ENCODE measurements around the gene P2RX7.
"Not testable (repeated sequence)": the region's sequence is repeated elsewhere in the genome, so short reads cannot be mapped to it uniquely, and the experiment has no call there.

Gene P2RX7

GRCh38 chr12:121212875-121213274 lies 80.2 kb downstream of the P2RX7 start:
- no peak for DNase-seq

GRCh38 chr12:121214166-121214777 lies 81.6 kb downstream of the P2RX7 start:
- DNase-seq = peak; percentile 29

DNA sequence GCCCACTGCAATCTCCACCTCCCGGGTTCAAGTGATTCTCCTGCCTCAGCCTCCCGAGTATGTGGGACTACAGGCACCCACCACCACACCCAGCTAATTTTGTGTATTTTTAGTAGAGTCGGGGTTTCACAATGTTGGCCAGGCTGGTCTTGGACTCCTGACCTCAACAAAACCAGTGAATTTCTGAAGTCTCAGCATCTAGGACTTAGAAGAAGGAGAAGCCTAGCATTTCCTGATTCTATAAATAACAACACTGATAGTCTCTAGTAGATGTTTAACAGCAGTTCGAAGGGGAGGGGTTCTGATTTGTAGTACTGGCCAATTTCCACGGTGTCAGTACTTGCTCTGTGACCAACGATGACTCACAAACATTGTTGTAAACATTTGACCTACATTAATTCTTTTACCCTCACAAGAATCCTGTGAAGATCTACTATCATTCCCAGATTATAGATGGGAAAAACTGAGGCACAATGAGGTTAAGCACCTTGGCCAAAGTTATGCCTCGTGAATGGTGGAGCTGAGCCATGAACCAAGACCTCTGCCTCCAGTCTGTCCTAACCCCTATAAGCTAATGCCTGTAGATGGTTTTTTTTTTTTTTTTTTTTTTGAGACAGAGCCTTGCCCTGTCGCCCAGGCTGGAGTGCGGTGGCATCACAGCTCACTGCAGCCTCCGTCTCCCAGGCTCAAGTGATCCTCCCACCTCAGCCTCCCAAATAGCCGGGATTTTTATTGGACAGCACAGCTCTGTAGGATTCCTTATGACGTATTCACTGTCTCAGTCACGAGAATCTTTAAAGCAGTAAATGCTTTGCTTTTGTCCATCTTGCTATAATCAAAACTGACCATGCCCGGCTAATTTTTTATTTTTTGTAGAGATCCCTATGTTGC lies 82.4 kb downstream of the P2RX7 start:
- DNase-seq = no peak

DNA sequence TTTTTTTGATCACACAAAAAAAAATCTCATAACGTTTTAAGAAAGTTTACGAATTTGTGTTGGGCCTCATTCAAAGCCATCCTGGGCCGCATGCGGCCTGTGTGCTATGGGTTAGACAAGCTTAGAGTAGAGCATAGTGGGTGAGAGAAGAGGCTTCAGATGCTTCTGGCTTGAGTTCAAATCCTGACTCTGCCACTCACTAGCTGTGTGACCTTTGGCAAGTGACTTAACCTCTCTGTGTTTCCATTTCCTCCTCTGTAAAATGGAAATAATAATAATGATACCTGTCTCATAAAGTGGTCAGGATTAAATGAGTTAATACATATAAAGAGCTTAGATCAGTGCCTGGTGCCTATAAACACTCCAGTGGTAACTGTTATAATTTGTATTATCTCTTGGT lies 83.4 kb downstream of the P2RX7 start:
- no peak for DNase-seq

DNA sequence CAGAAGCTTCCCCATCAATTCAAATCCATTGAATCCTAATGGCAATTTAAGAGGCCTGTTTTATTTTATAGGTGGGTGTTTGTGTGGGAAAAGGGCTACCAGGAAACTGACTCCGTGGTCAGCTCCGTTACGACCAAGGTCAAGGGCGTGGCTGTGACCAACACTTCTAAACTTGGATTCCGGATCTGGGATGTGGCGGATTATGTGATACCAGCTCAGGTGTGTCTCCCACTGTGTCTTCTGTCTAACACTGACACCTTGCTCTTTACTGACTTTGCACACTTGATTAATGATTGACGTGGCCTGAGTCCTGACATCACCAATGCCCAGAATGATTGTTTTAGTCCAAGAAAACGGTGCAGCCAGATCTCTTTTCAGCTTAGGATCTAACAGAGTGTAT lies 84.4 kb downstream of the P2RX7 start:
- no peak for DNase-seq

GRCh38 chr12:121217761-121218160 lies 85.1 kb downstream of the P2RX7 start:
- no peak for DNase-seq

GRCh38 chr12:121218588-121219352 lies 86.1 kb downstream of the P2RX7 start:
- DNase-seq = no peak

DNA sequence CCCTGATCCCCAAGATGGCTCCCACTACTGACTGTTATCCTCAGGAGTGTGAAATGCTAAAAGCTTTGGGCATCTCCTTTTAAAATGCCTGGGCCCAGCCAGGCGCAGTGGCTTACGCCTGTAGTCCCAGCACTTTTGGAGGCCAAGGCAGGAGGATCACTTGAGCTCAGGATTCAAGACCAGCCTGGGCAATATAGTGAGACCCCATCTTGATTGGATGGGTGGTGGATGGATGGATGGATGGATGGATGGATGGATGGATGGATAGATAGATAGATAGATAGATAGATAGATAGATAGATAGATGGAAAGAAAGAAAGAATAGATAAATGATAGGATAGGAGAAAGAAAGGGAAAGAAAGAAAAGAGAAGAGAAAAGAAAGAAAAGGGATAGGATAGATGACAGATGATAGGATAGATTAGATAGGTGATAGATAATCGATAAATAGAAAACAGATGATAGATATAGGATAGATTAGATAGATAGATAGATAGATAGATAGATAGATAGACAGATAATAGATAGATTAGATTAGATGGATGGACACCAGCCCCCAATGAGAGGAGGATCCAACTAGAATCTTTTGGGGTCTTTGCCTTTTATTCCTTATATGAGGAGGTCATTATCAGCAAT lies 86.8 kb downstream of the P2RX7 start:
- no peak for DNase-seq

DNA sequence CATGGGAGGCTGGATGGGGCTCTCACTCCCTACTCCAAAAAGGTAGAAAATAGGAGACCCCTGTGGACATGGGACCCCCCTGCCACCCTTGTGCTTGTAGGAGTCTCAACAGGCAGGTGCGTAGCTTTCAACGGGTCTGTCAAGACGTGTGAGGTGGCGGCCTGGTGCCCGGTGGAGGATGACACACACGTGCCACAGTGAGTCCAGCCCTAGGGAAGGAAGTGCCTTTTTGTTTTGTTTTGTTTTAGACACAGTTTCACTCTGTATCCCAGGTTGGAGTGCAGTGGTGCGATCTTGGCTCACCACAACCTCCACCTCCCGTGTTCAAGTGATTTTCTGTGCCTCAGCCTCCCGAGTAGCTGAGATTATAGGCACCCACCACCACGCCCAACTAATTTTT lies 90.2 kb downstream of the P2RX7 start:
- DNase-seq = no peak

- no peak for DNase-seq
Observed at GRCh38 chr12:121223292-121224285, 90.9 kb downstream of the P2RX7 start.

DNA sequence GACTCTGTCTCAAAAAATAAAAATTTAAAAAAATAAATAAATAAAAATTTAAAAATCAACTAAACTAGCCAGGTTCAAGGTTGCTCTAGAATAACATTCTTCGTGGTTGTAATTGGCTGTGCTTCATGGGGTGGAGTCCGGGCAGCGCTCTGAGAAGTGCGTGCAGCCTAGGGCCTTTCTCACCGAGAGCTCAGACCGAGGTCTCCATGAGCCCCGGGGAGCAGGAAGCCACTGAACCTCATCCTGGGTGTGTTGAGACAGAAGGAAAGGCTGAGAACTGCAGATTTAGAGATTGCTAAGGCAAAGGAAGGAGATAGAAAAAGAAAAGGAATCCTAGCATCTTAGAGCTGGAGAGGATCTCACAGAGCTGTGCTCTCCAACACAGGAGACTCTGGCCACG lies 91.9 kb downstream of the P2RX7 start:
- DNase-seq = no peak

- no peak for DNase-seq
Observed at GRCh38 chr12:121226399-121226798, 93.7 kb downstream of the P2RX7 start.

DNA sequence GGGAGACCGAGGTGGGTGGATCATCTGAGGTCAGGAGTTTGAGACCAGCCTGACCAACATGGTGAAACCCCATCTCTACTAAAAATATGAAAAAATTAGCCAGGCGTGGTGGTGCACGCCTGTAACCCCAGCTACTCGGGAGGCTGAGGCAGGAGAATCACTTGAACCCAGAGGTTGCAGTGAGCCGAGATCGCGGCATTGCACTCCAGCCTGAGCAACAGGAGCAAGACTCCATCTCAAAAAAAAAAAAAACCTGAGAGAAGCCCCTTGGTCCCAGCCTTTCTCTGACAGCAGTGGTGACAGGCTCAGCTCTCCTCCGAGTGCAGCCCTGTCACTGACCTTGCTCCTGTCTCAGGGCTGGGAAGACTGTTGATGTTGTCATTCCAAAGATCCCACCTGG lies 94.2 kb downstream of the P2RX7 start:
- not testable (repeated sequence) for DNase-seq

DNA sequence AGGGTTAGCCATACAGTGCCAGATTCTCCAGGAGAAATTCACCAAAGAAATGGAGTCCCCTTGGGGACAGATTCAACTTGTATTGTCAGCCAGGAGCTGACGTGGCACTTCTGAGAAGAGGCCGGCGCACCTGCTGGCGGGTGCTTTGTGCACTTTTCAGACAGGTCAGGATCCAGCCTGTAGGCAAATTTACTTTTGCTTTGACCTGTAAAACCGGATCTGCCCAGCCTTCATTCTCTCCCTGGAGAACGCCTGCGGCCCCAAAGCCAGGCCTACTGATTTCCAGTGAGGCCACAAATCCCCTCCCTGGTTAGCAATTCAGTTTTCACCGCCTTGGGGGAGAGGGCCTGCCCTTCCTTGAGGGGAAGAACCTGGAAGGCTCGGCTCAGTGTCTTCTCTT lies 94.6 kb downstream of the P2RX7 start:
- no peak for DNase-seq

DNA sequence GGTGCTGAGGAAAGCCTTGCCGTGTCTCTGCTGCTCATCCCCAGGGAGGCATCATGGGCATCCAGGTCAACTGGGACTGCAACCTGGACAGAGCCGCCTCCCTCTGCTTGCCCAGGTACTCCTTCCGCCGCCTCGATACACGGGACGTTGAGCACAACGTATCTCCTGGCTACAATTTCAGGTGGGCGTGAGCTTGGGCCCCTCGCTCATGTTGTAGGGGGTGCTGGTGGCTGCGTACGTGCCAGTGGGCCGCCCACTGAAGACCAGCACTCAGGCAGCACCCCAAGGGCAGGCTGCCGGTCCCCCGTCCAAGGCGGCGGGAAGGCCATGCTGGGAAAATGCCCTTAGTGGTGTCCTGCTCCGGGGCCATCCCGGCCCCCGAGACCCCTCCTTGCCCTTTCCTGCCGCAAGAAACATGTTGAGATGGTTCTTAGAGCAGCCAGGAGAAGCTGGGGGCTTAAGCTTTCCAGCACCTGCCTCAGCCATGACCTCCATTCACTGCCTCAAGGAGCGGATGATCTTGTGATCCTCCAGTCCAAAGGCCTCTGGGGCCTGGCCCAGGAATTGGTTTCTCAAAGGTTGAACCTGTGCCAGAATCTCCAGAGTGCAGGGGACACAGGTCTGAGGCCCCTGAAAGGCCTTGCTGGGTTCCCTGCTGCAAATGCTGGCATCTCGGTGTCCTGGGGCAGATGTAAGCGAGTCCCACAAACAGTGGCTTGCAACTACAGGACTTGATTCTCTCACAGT lies 96.4 kb downstream of the P2RX7 start:
- no peak for DNase-seq

- not testable (repeated sequence) for DNase-seq
Observed at GRCh38 chr12:121229826-121230537, 97.3 kb downstream of the P2RX7 start.

DNA sequence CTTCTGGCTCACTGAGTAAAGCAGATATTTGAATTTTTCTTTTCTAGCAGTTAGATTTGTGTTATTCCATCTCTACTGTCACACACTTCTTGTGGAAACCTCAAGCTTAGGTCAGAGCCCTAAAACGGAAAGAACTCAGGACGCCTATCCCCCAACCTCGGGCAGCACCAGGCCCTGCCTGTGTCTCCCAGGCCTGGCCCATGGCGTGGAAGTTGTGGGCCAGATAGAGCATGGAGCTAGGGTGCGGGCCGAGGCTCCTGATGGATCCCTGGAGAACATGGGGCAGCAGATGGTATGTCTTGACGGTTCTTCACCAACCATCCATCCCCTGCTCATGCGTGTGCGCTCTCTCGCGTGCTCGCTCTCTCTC lies 97.8 kb downstream of the P2RX7 start:
- no peak for DNase-seq

DNA sequence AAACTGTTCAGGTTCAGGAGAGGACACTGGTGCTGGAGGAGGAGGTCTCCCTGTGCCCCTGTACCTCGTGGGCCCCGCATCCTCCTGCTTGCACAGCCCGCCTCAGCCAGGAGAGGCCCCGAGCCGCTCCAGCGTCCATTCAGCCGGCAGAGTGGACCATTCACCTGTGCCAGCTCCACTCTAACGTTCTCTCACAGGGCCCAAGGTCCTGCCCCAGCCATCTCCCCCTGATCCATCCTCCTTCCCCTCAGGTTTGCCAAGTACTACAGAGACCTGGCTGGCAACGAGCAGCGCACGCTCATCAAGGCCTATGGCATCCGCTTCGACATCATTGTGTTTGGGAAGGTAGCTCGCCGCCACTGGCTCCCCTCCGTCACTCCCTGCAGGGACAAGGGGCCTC lies 99.5 kb downstream of the P2RX7 start:
- DNase-seq = no peak

GRCh38 chr12:121232977-121233627 lies 100.4 kb downstream of the P2RX7 start:
- DNase-seq = no peak

DNA sequence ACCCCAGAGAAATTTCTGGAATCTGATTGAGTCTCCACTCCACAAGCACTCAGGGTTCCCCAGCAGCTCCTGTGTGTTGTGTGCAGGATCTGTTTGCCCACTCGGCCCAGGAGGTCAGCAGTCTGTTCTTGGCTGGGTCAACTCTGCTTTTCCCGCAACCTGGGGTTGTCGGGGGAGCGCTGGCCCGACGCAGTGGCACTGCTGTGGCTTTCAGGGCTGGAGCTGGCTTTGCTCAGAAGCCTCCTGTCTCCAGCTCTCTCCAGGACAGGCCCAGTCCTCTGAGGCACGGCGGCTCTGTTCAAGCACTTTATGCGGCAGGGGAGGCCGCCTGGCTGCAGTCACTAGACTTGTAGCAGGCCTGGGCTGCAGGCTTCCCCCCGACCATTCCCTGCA lies 100.9 kb downstream of the P2RX7 start:
- DNase-seq = no peak
